GM20000 (cell line): Measurements from ENCODE around the gene C11orf71.
A peak's percentile ranks its signal among the peaks of the same experiment; 100 is the strongest.

ENCODE experiments used
- DNase-seq: peaks from one replicate; pipeline ENCODE4 v3.0.0; 2012; ENCODE audit warnings: low spot score
- TF ChIP-seq, protein P1 (sequence below): IDR thresholded peaks from 2 replicates; pipeline ENCODE4 v1.5.1; 2012; ENCODE audit warnings: mild to moderate bottlenecking, control low read depth; ENCODE audit errors: extremely low read depth, missing control alignments

C11orf71 gene

DNA sequence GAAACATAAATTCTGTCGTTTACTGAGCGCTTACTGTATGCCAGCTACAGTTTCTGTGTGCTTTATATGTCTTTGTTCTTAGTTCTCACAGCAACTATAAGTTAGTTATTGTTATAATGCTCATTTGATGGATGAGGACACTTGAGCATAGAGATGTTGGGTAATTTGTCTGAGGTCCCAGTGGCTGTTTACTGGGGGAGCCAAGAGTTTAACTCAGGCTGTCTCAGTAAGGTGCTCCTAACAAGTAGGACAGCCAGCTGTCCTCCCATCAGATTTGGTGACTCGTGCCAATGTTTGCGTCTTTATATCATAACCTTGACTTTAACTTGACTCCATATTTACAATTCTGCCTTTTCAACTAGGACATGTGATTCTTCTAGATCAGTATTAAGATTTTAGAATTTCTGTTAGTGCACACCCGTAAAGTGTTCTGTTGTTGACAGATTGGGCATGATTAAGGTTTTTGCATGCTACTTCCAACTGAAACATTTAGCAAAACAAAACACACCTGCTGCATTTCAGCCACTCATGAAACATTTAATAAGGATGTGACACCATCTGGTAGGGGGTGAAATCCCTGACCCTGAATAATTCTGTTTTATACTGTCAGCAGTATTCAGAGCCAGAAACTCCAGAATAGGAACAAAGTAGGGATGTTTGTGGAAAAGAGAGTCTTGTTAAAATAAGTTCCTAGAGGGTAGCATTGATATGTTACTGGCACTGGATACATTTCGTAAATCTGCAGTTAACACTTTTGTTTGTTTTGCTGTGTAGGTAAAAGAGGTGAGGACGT, 40.9 kb upstream of the C11orf71 start:
- TF ChIP-seq, protein P1, sequence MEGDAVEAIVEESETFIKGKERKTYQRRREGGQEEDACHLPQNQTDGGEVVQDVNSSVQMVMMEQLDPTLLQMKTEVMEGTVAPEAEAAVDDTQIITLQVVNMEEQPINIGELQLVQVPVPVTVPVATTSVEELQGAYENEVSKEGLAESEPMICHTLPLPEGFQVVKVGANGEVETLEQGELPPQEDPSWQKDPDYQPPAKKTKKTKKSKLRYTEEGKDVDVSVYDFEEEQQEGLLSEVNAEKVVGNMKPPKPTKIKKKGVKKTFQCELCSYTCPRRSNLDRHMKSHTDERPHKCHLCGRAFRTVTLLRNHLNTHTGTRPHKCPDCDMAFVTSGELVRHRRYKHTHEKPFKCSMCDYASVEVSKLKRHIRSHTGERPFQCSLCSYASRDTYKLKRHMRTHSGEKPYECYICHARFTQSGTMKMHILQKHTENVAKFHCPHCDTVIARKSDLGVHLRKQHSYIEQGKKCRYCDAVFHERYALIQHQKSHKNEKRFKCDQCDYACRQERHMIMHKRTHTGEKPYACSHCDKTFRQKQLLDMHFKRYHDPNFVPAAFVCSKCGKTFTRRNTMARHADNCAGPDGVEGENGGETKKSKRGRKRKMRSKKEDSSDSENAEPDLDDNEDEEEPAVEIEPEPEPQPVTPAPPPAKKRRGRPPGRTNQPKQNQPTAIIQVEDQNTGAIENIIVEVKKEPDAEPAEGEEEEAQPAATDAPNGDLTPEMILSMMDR, result no peak
- DNase-seq, result no peak

DNA sequence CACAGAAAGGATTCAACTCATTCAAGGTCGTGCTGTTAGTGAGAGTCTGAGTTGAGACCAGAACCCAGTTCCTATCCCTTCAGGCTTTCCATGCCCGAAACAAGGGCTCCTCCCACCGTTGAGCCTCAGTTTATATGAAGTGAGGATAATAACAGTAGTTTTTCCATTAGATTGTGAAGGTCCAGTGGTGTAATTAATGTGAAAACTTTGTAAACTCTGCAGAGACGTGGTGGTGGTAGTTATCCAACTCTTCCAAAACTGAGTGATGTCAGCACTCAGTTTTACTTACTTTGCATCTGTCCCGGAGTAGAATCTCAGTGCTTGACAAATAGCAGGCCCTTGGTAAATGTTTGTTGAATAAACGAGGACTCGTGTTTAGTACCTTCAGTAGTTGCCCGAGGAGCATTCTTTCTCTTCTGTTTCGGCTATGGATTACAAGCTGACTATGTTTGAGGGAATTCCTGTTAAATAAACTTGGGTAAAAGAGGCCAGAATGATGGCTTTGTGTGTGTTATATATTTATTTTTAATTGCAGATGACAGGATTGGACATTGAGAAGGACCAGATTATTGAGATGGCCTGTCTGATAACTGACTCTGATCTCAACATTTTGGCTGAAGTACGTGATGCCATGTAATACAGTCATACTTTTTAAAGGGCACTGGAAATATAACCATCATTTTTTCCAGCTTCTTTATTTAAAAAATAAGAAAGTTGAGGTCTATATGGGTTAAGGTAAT, 40.0 kb upstream of the C11orf71 start:
- TF ChIP-seq, protein P1, result no peak
- DNase-seq, result no peak

DNA sequence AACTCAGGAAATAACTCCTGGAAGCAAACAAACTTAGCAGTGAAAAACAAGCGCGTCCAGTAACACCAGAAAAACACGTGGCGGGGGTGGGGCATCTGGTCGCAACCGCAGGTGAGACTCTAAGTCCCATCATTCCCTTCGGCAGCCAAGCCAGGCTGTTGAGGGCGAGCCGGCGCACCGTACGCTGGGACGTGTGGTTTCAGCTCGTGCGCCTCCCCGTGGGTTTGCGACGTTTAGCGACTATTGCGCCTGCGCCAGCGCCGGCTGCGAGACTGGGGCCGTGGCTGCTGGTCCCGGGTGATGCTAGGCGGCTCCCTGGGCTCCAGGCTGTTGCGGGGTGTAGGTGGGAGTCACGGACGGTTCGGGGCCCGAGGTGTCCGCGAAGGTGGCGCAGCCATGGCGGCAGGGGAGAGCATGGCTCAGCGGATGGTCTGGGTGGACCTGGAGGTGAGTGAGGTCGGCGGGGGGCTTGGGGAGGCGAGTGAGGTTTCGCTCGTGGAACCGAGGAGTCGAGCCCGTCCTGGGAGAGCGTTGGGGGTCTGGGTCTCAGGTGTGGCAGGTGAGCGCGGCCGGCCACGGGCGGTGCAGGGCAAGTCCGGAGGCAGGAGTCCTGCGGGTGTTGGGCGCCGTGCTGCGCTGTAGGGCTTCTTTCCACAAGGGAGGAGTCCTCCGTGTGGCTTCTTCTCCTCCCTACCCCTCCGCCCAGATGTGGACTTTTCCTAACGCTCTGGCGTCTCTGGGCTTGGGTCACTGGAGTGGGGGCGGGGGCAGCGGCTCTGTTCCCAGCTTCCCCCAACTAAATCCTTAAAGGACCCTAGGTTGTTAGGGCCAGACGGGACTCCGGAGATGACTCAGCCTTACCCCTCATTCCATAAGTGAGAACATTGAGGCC, 39.2 kb upstream of the C11orf71 start, which contains the start of gene REXO2:
Gene REXO2 (plus strand): TSS at position 239 of the 892 bp plus-strand sequence. CDS start 62 bp downstream, at position 301.
- peak; percentile 93 for DNase-seq
- TF ChIP-seq, protein P1, result no peak

DNA sequence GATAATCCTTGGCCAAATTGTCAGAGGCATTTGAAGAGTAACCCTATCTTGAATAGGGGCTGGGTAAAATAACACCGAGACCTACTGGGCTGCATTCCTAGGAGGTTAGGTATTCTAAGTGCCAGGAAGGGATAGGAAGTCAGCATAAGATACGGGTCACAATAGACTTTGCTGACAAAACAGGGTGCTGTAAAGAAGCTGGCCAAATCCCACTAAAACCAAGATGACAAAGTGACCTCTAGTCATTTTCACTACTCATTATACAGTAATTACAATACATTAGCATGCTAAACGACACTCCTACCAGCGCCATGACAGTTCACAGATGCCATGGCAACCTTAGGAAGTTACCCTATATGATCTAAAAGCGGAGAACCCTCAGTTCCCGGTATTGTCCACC, 38.0 kb upstream of the C11orf71 start:
- TF ChIP-seq, protein P1, result no peak
- DNase-seq, result no peak

DNA sequence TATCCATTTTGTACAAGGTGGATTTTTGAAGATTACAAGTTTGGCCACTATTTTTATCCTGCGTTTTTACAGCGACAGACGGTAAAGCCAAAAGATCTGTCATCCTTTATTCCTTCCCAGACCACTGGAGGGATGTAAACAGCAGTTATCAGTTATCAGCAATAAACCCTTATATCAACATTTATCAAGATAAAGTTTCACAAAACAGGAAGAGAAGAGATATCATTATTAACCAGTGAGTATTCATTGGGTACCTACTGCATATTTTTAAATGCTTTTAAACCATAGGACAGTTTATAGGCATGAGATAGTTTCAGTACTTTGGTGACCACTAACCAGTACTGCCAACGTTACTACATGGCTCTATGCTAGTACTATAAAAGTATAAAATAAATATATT, 33.1 kb upstream of the C11orf71 start:
- TF ChIP-seq, protein P1, result no peak
- no peak for DNase-seq

DNA sequence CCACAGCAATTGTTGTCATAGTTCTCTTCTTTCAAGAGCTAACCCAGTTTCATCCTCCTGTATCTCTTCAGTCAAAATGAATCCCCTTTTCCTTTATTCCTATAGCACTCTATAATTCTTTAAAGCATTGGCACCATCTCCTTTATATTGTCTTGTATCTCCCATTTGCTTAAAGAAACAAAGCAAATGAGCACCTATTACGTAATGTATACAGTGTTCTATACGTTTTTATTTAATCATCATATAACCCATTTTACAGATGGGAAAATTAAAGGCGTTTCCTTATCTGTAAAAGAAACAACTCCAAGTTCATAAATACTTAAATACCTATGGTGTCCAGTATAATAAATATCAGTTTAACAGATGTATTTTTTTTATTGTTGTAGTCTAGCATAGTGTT, 32.6 kb upstream of the C11orf71 start:
- DNase-seq, result no peak
- TF ChIP-seq, protein P1, result no peak
